Activated CD4-positive, CD25-positive, alpha-beta regulatory T cell treated with anti-CD3 and anti-CD28 coated beads, Interleukin-2, amount 50 U/mL, for 72 hours (primary cell): Measurements from ENCODE around the gene RPSA.
"Not testable (repeated sequence)": the region's sequence is repeated elsewhere in the genome, so short reads cannot be mapped to it uniquely, and the experiment has no call there.

Experiments
- DNase-seq: peaks from one replicate; pipeline ENCODE4 v3.0.0; 2021

RPSA gene

DNA sequence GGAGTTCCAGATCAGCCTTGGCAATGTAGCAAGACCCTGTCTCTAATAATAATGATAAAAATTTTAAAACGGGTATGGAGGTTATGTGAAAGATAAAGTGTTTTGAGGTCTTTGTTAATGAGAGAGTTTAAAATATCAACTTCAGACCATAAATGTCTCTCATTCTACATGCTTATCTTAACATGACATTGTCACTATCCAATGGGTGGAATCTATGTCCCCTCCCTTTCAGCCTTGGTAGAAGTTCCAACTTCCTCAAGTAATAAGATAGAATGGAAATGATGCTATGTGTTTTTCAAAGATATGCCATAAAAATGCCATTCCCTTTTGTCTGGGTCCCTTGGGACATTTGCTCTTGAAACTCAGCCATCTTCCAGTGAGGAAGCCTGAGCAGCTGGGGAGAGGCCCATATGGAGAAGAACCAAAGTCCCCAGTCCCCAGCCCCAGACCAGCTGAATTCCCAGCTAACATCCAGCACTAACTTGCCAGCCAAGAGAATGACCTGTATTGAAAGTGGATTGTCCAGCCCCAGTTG is 17.0 kb downstream of the RPSA start:
- DNase-seq, result no peak

DNA sequence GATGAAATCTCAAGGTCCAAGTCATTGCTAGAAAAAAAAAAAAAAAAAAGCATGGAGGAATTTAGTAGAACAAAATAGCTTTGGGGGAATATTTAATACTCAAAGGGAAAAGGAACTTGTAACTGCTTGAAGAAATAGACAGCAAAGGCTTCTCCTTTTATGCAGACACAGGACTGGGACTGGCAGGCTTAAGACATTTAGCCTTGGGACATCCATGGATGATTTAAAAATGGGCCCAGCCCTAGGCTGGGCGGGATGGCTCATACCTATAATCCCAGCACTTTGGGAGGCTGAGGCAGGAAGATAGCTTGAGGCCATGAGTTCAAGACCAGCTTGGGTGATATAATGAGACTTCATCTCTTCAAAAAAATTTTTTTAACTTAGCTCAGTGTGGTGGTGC is 19.8 kb downstream of the RPSA start:
- DNase-seq, result no peak

DNA sequence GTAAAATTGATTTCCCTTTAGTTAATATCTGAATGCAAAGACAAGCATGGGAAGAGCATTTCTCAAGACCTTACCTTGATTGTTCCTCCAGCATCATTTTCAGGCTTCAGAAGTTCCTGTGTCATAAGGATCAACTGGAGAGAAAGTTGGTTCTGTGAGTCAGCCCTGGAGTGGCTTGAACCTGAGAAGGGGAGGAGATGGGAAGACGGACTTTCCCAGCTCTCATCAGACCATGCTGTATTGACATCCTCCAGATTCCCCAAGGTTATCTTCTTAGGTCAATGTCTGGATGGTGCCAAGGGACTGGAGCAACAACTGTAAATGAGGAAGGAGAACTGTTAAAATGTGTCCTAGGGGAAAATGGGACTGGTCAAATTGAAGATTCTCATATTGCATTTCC is 21.0 kb downstream of the RPSA start:
- DNase-seq, result no peak

DNA sequence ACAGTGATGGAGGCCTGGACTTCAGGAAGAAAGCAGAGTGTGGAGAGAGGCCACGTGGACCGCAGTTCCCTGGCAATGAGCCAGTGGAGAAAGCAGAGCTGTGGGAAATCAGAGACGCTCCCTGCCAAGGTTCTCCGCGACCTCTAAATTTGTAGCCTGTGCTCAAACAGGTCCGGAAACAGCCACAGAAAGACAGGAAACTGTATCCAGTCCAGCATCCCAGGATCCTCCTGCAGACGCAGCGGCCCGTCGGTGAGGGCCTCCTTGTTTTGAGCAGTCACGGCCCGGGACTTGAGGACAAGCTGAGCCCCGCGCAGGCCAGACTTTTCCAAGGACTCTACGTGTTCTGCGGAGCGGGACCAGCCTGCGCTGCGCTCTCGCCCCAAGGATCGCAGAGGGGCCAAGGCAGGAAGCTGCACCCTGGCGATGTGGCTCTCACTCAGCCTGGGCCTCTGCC is 22.3 kb downstream of the RPSA start:
- no peak for DNase-seq

DNA sequence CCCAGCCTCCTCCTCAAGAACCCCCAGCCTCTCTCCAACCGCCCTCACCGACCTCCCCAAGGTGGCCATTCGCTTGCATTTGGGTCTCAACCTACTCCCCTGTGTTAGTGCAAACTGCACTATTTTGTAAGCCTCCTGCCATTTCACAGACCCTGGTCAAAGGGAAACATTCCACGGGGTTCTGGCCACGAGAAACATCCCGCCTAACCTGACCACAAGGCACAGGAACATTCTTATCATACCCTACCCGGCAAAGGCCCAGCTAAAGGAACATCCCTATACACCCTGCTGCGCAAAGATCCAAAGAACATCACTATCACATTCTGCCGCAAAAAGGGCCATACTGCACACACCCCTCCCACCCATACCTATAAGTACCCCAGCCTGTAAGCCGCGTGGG is 22.9 kb downstream of the RPSA start:
- DNase-seq, result no peak

DNA sequence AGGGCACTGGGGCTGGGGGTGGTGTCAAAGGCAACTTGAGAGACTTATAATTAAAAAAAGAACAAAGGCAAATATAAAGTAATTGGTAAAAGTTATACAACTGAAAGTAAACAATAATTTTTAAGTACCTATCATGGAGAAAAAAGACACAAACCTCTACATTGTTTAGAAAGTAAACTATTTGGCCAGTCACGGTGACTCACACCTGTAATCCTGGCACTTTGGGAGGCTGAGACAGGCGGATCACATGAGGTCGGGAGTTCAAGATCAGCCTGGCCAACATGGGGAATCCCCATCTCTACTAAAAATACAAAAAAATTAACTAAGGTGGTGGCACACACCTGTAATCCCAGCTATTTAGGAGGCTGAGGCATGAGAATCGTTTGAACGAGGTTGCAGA is 25.8 kb downstream of the RPSA start:
- DNase-seq, result no peak

DNA sequence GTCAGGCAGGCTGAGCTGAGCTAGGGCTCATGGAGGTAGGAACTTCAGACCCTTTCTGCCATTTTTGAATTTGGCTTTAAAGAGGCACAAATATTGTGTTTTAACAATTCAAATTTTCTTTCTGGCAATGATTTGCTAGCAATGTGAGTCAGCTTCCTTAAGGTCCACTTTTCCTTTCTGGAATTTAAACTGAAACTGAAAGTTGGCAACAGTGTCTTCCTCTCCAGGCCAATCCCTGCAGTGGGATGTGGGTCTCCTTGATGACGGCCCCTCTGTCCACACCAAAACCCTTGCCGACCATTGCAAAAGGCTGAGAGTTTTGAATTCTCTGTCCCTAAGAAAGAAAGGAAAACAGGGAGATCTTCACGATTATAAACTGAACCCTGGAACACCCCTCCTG is 27.1 kb downstream of the RPSA start:
- DNase-seq, result no peak

DNA sequence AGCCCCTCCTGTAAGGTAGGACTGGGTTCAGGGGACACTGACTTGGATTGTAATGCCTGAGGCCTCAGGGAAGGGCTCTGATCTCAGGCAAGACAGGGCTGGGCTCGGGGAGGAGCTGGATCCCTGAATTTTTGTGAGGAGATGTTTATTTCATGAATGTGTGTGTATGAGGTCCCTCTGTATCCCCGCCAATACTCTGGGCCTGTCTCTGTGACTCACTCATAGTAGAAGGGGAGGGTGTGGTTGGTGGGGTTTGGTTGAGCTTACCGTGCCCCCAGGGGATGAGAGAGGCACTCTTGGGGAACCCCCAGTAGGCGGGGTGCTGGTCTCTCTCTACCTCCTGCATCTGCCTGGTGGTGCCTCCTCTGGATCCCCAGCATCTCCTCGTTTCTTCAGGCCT is 28.1 kb downstream of the RPSA start:
- no peak for DNase-seq

DNA sequence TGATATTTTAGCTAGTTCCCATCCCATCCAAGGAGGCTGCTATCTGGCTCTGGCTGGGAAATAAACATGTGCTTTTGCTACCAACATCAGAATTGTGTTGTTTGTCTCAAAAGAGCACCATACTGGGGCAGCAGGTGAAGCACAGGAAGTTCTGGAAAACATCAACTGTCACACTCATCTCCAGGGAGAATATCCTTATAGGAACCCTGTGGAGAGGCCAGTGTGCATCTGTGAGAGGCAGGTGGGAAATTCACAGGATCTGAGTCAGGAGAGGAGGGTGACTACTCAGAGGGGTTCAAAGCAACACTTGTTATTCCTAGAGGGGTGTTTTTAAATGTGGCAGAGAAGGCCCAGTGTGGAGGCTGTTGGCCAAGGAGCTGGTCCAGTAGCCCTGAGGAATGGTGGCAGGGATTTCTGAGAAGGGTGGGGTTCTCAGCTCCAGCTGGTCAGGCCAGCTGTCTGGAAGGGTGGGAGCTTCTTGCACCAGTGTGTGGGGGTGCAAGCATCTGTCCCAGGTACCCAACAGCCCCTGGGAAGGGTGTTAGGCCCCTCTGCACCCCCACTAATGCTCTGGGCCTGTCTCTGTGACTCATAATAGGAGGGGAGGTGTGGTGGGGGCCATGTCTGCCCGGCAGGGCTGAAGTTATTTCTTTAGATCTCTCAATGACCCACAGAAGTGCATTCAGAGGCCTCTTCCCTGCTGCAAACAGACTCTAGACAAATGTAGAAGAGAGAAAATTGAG is 28.7 kb downstream of the RPSA start:
- no peak for DNase-seq

DNA sequence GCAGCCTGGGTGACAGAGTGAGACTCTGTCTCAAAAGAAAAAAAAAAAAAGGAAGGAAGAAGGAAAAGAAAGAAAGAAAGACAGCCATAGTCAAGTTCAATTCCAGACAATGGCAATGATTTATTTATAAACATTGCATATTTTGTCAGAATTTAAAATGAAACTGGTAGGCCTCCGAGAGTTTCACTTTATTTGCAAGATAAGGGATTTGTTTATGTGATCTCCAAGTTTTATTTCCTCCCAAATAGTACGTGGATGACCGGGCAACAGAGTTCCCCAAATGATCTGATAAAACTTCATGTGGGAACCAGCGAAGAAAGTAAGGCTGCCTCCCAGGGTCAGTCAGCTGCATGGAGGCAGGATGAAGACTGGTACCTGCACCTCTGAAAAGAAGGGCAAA is 32.4 kb downstream of the RPSA start:
- DNase-seq, result no peak

DNA sequence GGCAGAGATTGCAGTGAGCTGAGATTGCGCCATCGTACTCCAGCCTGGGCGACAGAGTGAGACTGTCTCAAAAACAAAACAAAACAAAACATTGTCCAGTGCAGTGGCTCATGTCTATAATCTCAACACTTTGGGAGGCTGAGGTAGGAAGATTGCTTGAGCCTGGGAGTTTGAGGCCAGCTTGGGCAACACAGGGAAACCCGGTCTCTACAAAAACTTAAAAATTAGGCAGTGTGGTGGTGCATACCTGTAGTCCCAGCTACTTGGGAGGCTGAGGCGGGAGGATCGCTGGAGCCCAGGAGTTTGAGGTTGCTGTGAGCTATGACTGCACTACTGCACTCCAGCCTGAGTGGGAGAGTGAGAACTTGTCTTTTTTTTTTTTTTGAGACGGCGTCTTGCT is 33.8 kb downstream of the RPSA start:
- no peak for DNase-seq

DNA sequence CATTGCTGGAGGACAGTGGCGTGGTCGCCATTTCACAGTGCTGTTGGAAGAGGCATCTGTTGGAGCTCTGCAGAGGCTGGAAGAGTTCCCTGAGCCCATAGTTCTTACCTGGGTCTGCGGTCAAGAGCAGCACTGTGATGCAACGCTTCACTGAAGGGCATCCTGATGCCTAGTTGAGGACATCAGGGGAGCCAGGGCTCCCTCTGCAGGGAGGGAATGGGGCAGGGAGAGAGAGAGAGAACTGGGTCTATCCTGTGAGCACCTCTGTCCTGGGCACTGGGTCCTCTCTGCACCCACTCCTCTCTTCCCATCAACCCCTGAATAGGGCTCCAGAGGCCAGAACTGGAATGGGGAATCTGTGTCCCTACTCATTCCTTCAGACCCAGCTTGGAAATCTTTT is 37.0 kb downstream of the RPSA start:
- no peak for DNase-seq

DNA sequence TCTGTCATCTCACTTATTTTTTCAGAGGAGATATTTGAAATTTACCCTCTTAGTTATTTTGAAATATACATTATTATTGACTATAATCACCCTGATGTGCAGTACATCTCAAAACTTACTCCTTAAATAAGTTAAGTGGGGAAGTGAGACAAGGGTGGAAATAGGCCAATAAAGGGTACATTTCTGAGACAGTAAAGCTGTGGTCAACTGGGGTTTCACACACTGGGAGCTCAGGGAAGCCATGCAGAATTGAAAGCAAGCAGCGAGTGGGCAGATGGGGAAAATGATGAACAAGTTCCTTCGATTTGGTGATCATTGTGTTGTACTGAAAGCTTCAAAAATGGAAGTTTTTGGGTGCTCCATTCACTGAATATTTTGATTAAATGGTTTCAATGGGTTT is 39.4 kb downstream of the RPSA start:
- DNase-seq, result no peak

DNA sequence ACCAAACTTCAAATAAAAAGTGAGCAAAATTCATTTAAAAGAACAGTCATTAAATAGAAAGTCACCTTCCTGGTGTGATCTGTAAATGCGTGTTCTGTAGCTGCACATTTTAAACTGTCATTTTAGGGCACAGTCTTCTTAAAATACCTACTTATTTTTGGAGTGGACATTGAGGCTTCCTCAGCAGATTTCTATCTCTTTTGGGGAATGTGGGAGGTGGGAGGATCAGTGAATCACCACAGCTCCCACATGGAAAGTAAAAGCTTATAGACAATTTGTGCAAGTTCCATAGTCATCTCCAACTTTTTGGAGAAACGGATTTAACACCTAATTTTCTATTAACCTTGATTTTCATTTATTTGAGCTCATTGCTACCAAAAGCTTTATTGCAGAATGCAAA is 39.9 kb downstream of the RPSA start:
- no peak for DNase-seq

DNA sequence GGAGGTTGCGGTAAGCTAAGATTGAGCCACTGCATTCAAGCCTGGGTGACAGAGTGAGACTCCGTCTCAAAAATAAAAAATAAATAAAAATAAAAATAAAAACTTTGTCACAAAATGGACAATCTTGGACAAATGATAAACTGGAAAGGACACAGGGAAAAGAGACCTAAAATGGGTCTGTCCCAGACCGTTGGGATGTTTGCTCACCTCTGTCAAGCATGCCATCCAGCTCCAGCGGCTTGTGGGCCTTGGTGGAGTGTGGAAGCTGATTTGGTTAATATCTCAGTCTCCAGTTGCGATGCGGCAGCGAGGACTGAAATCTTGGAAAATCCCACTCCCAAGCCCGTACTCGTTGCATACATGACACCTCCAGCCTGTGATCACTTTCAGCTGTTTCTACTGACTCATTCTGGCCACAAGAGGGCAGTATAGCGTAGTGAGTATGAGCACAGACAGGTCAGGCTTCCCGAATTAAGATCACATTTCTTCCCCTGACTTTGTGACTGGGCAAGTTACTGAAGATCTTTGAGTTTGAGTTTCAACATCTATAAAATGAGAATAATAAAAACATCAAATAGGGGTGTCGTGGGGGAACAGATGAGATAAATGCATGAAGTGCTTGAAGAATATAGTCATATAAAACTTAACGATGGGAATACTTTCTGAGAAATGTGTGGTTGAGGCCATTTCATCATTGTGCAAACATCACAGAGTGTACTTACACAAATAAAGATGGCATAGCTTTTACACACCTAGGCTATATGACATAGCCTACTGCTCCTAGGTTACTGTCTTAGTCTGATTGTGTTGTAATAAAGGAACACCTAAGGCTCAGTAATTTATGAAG is 41.3 kb downstream of the RPSA start:
- peak; percentile 44 for DNase-seq

DNA sequence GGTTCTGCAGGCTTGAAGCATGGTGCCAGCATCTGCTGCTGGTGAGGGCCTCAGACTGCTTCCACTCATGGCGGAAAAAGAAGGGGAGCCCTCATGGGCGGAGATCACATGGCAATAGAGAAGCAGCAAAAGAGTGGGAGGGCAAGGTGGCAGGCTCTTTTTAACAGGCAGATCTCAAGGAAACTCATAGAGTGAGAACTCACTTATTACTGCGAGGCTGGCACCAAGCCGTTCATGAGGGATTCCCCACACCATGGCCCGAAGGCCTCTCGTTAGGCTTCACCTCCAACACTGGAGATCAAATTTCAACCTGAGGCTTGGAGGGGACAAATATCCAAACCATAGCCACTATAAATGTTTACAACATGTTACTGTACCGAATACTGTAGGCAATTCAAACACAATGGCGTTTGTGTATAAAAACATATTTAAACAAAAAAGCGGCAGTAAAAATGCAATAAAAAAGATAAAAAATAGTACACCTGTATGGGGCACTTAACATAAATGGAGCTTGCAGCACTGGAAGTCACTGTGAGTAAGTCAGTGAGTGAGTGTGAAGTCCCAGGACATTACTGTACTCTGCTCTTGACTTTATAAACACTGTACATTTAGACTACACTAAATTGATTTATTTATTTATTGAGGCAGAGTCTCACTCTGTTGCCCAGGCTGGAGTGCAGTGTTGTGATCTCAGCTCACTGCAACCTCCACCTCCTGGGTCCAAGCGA is 42.1 kb downstream of the RPSA start:
- DNase-seq, result no peak

DNA sequence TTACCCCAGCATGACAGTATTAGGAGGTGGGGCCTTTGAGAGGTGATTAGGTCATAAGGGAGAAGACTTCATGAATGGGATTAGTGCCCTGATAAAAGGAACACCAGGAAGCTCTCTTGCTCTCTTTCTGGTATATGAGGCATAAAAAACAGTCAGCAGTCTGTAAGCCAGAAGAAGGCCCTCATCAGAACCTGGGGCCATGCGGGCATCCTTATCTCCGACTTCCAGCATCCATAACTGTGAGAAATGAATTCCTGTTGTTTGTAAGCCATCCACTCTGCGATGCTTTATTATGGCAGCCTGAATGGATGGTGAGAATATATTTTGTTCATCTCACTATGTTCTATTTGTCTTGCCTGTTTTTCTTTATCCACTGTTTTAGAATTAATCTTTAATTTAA is 43.3 kb downstream of the RPSA start:
- no peak for DNase-seq

DNA sequence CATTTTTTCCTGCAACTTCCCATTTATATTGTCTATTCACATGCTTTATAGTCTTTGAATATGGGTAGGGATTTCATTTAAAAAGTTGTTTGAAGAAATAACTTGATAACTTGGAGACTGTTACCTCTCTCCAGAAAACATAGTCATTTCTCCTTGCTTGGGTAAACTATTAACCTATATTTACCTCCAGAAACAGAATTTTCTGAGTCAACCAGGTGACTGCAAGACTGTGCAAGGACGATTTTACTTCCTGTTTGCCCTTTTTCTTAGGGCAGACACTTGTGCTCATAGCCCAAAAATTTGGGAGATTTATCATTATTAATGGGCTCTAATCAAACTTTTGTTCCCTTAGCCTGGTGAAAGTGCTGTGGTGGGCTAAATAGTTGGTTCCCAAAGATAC is 46.6 kb downstream of the RPSA start:
- no peak for DNase-seq

DNA sequence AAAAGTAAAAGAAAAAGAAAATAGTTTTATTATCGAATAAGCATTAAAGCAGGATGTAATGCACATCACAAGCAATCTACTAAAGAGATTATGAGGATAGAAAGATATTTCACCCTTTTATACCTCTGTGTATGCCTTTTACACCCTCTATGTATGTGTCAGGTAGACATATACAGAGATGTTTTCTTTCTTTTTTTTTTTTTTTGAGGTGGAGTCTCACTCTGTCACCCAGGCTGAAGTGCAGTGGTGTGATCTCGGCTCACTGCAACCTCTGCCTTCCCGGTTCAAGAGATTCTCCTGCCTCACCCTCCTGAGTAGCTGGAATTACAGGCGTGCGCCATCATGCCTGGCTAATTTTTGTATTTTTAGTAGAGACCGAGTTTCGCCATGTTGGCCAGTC is 47.4 kb downstream of the RPSA start:
- not testable (repeated sequence) for DNase-seq

DNA sequence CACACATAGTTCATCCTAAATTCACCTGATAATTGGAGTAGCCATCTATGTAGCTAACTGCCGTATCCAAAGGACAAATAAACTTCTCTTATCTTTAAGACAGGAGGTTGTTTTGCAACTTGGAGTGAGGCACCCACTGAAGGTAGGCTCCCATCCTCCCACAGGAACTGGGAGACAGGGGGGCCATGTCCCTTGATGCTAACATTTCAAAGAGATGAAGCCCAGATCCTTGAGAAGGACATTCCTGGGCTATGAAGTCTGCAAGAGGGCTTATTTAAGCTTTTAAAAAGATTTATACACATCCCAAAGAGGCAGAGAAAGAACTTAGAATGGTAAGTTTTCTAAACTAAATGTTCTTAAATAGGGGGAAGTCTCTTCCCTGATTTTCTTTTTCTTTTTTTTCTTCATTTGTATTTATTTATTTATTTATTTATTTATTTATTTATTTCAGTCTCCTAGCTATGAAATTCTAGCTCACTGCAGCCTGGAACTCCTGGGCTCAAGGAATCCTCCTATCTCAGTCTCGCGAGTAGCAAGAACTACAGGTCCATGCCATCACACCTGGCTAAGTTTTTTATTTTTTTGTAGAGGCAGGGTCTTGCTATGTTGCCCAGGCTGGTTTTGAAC is 48.2 kb downstream of the RPSA start:
- DNase-seq, result no peak

DNA sequence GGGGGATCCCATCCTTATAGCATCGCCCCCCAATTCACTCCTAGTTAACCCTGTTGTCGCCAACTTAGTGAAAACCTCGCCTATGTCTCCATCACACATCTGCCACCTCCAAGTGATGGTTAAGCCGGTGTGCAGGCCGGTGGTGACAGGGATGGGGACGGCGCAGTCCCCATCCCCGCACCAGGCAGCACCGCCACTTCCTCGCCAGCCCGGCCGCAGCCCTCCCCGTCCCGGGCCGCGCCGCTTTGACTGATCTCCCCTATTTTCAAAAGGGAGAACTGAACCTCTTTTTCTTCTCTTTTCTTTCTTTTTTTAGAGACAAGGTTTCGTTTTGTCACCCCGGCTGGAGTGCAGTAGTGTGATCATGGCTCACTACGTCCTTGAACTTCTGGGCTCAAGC is 49.6 kb downstream of the RPSA start:
- no peak for DNase-seq

DNA sequence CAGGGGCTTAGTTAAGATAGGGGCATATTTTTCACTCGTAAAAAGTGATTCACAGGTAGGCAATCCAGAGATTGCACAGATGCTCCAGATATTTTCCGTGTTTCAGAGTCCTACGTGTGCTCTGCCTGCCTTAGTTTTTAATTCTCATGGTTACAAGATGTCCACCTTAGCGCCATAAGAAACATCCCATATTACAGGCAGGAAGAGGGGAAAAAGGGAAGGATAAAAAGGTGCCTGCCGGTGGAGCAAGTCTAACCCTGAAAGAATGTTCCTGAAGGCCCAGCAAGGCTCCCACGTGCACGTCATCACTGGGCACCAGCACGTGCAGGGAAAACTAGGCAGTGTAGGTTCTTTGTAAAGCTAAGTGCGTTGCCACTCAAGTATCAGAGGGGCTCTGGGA is 50.8 kb downstream of the RPSA start:
- DNase-seq, result no peak

DNA sequence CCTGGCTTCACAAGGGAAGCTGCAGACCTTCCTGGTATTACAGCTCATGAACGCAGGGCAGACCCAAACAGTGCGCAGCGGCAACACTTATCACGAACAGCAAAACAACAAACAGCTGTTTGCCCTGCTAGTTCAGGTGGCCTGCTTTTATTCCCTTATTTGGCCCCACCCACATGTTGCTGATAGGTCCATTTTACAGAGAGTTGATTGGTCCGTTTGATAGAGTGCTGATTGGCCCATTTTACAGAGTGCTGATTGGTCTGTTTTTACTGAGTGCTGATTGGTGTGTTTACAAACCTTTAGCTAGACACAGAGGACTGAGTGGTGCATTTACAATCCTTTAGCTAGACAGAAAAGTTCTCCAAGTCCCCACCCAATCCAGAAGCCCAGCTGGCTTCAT is 52.1 kb downstream of the RPSA start:
- not testable (repeated sequence) for DNase-seq
